Fibroblast of skin of abdomen (primary cell): ENCODE data around the gene ADCY5.

Source experiments
- DNase-seq: peaks from one replicate; pipeline ENCODE4 v3.0.0-alpha.2; 2013

The ADCY5 gene

GRCh38 chr3:123458255-123458654 is 9.4 kb upstream of the ADCY5 start:
- no peak for DNase-seq

GRCh38 chr3:123457841-123458240 is 9.0 kb upstream of the ADCY5 start:
- no peak for DNase-seq

- no peak for DNase-seq
These were observed 4.8 kb upstream of the ADCY5 start for GRCh38 chr3:123453675-123454074.

GRCh38 chr3:123451186-123451585 is 2.3 kb upstream of the ADCY5 start:
- no peak for DNase-seq

GRCh38 chr3:123449997-123450604 is 1.2 kb upstream of the ADCY5 start:
- DNase-seq, result no peak

GRCh38 chr3:123449102-123449996 is 459 bp upstream of the ADCY5 start:
- DNase-seq, result peak; percentile 14

GRCh38 chr3:123447749-123448517 is 957 bp downstream of the ADCY5 start:
- DNase-seq, result no peak

- no peak for DNase-seq
These were observed 1.5 kb downstream of the ADCY5 start for GRCh38 chr3:123447416-123447748.

- DNase-seq, result no peak
These were observed 2.2 kb downstream of the ADCY5 start for GRCh38 chr3:123446610-123447109.

- no peak for DNase-seq
These were observed 2.7 kb downstream of the ADCY5 start for GRCh38 chr3:123446210-123446609.

GRCh38 chr3:123445702-123446101 is 3.2 kb downstream of the ADCY5 start:
- no peak for DNase-seq

- DNase-seq, result no peak
These were observed 4.1 kb downstream of the ADCY5 start for GRCh38 chr3:123444744-123445143.

GRCh38 chr3:123444023-123444422 is 4.9 kb downstream of the ADCY5 start:
- DNase-seq, result no peak

GRCh38 chr3:123442908-123443307 is 6.0 kb downstream of the ADCY5 start:
- no peak for DNase-seq

- DNase-seq, result no peak
These were observed 6.8 kb downstream of the ADCY5 start for GRCh38 chr3:123442125-123442524.

GRCh38 chr3:123439806-123440580 is 8.9 kb downstream of the ADCY5 start:
- DNase-seq, result no peak

- no peak for DNase-seq
These were observed 15.9 kb downstream of the ADCY5 start for GRCh38 chr3:123432832-123433523.

- no peak for DNase-seq
These were observed 17.1 kb downstream of the ADCY5 start for GRCh38 chr3:123431658-123432324.

GRCh38 chr3:123431007-123431657 is 17.8 kb downstream of the ADCY5 start:
- DNase-seq, result no peak

- DNase-seq, result no peak
These were observed 18.6 kb downstream of the ADCY5 start for GRCh38 chr3:123430266-123430665.
